Measurements from ENCODE around the gene MAP1A.

DNA sequence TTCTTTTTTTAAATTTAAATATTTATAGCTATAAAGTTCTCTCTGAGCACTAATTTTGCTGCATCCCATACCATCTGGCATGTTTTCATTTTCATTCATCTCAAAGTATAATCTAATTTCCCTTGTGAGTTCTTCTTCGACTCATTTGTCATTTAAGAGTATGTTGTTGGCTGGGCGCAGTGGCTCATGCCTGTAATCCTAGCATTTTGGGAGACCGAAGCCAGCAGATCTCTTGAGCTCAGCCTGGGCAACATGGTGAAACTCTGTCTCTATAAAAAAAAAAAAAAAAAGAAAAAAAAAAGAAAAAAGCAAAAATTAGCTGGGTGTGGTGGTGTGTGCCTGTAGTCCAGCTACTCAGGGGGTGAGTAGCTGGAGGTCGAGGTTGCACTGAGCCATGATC is 34.8 kb downstream of the MAP1A start:
- TF ChIP-seq CTCF (IDR thresholded peaks at IDR 0.05; ENCODE audit: low read depth, low read length), result no peak
- no peak for TF ChIP-seq EZH2phosphoT487 (IDR thresholded peaks at IDR 0.05; ENCODE audit: low read depth)
